Neuronal stem cell (in vitro differentiated cells): Measurements from ENCODE around the gene PEX14.

Experiments used
- DNase-seq: peaks from one replicate; pipeline ENCODE4 v3.0.0-alpha.2; 2013; ENCODE audit warnings: low spot score
- H2AFZ ChIP-seq: one replicate; pipeline ENCODE4 v1.6.1; 2013; ENCODE audit warnings: mild to moderate bottlenecking, low read length, inconsistent platforms
- H2AK5ac ChIP-seq: 2 replicates; pipeline ENCODE4 v1.6.1; 2013; ENCODE audit warnings: low read depth, mild to moderate bottlenecking, inconsistent platforms, low read length, moderate library complexity, mixed read lengths
- H2BK120ac ChIP-seq: 2 replicates; pipeline ENCODE4 v1.6.1; 2013; ENCODE audit warnings: low read depth, mild to moderate bottlenecking, inconsistent platforms, low read length, moderate library complexity, mixed read lengths
- H2BK12ac ChIP-seq: one replicate; pipeline ENCODE4 v1.6.1; 2013; ENCODE audit warnings: low read length, inconsistent platforms
- H2BK15ac ChIP-seq: 2 replicates; pipeline ENCODE4 v1.6.1; 2013; ENCODE audit warnings: mild to moderate bottlenecking, low read length, inconsistent platforms, mixed read lengths
- H2BK5ac ChIP-seq: one replicate; pipeline ENCODE4 v1.6.1; 2013; ENCODE audit warnings: inconsistent platforms, mild to moderate bottlenecking, low read length, moderate library complexity
- H3K14ac ChIP-seq: one replicate; pipeline ENCODE4 v1.6.1; 2013; ENCODE audit warnings: low read length, inconsistent platforms
- H3K18ac ChIP-seq: 2 replicates; pipeline ENCODE4 v1.6.1; 2013; ENCODE audit warnings: low read length, inconsistent platforms
- H3K23ac ChIP-seq: 2 replicates; pipeline ENCODE4 v1.6.1; 2013; ENCODE audit warnings: low read depth, mild to moderate bottlenecking, mixed read lengths, low read length, inconsistent platforms; ENCODE audit not compliant: poor library complexity
- H3K27ac ChIP-seq: replicated peaks from 3 replicates; pipeline ENCODE4 v1.5.1; 2013; ENCODE audit warnings: low read length, inconsistent platforms
- H3K27me3 ChIP-seq, 3 experiments: 2 replicates each; pipeline ENCODE4 v1.6.1; 2013; ENCODE audit warnings: low read length in 3 of 3, mild to moderate bottlenecking in 2 of 3, inconsistent platforms in 1 of 3, low read depth in 1 of 3, mixed read lengths in 1 of 3, moderate library complexity in 1 of 3; ENCODE audit not compliant: control insufficient read depth in 3 of 3, insufficient read depth in 3 of 3
- H3K36me3 ChIP-seq, 2 donors: replicated peaks in 1 of 2; 2 replicates each; pipeline ENCODE4 v1.6.1; 2013; ENCODE audit warnings: low read length in 2 of 2; ENCODE audit not compliant: control insufficient read depth in 2 of 2, insufficient read depth in 2 of 2
- H3K4ac ChIP-seq: 2 replicates; pipeline ENCODE4 v1.6.1; 2013; ENCODE audit warnings: inconsistent platforms, mild to moderate bottlenecking, low read length, moderate library complexity
- H3K4me1 ChIP-seq, 2 donors: 1 replicate in 1 of 2; 2 replicates in 1 of 2; pipeline ENCODE4 v1.6.1; 2013; ENCODE audit warnings: low read length in 2 of 2, low read depth in 1 of 2; ENCODE audit not compliant: control insufficient read depth in 2 of 2, insufficient read depth in 1 of 2
- H3K4me2 ChIP-seq: one replicate; pipeline ENCODE4 v1.6.1; 2013; ENCODE audit warnings: mild to moderate bottlenecking, low read length, inconsistent platforms; ENCODE audit not compliant: insufficient read depth, poor library complexity, severe bottlenecking
- H3K4me3 ChIP-seq, 2 donors: 2 replicates each; pipeline ENCODE4 v1.5.1; 2013; ENCODE audit warnings: low read length in 2 of 2, mild to moderate bottlenecking in 2 of 2, inconsistent platforms in 1 of 2, moderate library complexity in 1 of 2
- H3K79me1 ChIP-seq: one replicate; pipeline ENCODE4 v1.6.1; 2013; ENCODE audit warnings: low read depth, mild to moderate bottlenecking, inconsistent platforms, low read length, moderate library complexity
- H3K9ac ChIP-seq: one replicate; pipeline ENCODE4 v1.6.1; 2013; ENCODE audit warnings: mild to moderate bottlenecking, low read depth, low read length, inconsistent platforms; ENCODE audit not compliant: poor library complexity
- H3K9me3 ChIP-seq, 2 donors: replicated peaks in 1 of 2; 2 replicates each; pipeline versions ENCODE3 to v1.6.1; 2013; ENCODE audit warnings: low read length in 2 of 2, mild to moderate bottlenecking in 2 of 2, inconsistent platforms in 1 of 2, low read depth in 1 of 2, mixed read lengths in 1 of 2, moderate library complexity in 1 of 2; ENCODE audit not compliant: control insufficient read depth in 2 of 2, insufficient read depth in 1 of 2
- H4K8ac ChIP-seq: one replicate; pipeline ENCODE4 v1.6.1; 2013; ENCODE audit warnings: low read depth, mild to moderate bottlenecking, inconsistent platforms, low read length, moderate library complexity
- H4K91ac ChIP-seq: one replicate; pipeline ENCODE4 v1.6.1; 2013; ENCODE audit warnings: low read length, low read depth, mild to moderate bottlenecking, inconsistent platforms; ENCODE audit not compliant: poor library complexity
- WGBS, 2 donors: extraction: QIAGEN DNeasy Blood & Tissue Kit; methylation state at CpG; one replicate each; pipeline ENCODE4 v1.1.7; 2013; ENCODE audit warnings: missing lambda C conversion rate in 2 of 2, mixed read lengths in 1 of 2; ENCODE audit not compliant: insufficient read length in 2 of 2, insufficient replicate concordance in 1 of 2; ENCODE audit errors: extremely low coverage in 2 of 2; 5-methylcytosine and 5-hydroxymethylcytosine counted together

PEX14 gene

DNA sequence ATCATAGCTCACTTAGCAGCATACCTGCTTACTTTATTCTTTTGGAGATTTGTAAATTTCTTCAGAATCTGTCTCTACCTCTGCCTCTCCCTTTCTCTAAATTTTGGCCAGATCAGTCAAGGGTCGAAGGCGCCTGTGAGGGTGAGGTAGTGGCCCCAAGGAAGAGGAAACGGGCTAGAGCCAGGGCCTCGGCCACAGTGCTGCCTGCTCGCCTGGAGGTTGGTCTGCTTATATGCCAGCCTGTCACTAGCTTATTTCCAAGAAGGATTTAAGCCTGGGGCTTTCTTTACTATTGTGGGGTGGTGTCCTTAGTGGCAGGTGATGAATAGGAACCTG, 19.6 kb downstream of the PEX14 start:
- WGBS, 2 donors, result no CpG with 5 or more reads among the region's 5 CpGs
- no peak overlapping the region for H2BK12ac ChIP-seq
- no peak overlapping the region for H4K8ac ChIP-seq
- no peak overlapping the region for H4K91ac ChIP-seq
- H3K4ac ChIP-seq, result no peak overlapping the region
- H3K9ac ChIP-seq, result no peak overlapping the region
- no peak overlapping the region for H3K4me2 ChIP-seq
- no peak overlapping the region for H3K27ac ChIP-seq
- H3K14ac ChIP-seq, result no peak overlapping the region
- no peak overlapping the region for H3K23ac ChIP-seq
- no peak overlapping the region for H2AK5ac ChIP-seq
- H3K79me1 ChIP-seq, result peaks cover 4% of the 10 kb centered on the region
- no peak overlapping the region for H2BK5ac ChIP-seq
- DNase-seq, result no peak
- no peak overlapping the region for H2BK120ac ChIP-seq
- H3K27me3 ChIP-seq, result no peaks in the 10 kb centered on the region
- H2AFZ ChIP-seq, result no peak overlapping the region
- H2BK15ac ChIP-seq, result no peak overlapping the region
- peaks cover 5 to 12% of the 10 kb centered on the region in 2 donors for H3K36me3 ChIP-seq
- no peak overlapping the region for H3K4me3 ChIP-seq
- no peak overlapping the region for H3K18ac ChIP-seq
- peaks cover 23 to 28% of the 10 kb centered on the region in 2 donors for H3K4me1 ChIP-seq
- no peaks in the 10 kb centered on the region for H3K9me3 ChIP-seq

GRCh38 chr1:10494754-10495474, 20.2 kb downstream of the PEX14 start:
- Histone ChIP-seq H3K9ac (no peak overlapping the region), H3K79me1 (peaks cover 4% of the 10 kb centered on the region), H2BK12ac (no peak overlapping the region), H4K91ac (no peak overlapping the region), H2BK5ac (no peak overlapping the region), H3K14ac (no peak overlapping the region), H2BK15ac (no peak overlapping the region), H3K23ac (no peak overlapping the region), H3K27me3 (no peaks in the 10 kb centered on the region), H3K9me3 (no peaks in the 10 kb centered on the region), H3K4ac (no peak overlapping the region), H3K4me1 (peaks cover 18 to 23% of the 10 kb centered on the region in 2 donors), H2AFZ (peak overlapping the region; percentile 59), H3K4me2 (no peak overlapping the region), H3K4me3 (no peak overlapping the region), H3K27ac (no peak overlapping the region), H4K8ac (no peak overlapping the region), H3K36me3 (peaks cover 5 to 12% of the 10 kb centered on the region in 2 donors), H2AK5ac (no peak overlapping the region), H3K18ac (no peak overlapping the region), H2BK120ac (no peak overlapping the region)
- WGBS, 2 donors, result no CpG with 5 or more reads among the region's 15 CpGs
- peak; percentile 72 for DNase-seq

DNA sequence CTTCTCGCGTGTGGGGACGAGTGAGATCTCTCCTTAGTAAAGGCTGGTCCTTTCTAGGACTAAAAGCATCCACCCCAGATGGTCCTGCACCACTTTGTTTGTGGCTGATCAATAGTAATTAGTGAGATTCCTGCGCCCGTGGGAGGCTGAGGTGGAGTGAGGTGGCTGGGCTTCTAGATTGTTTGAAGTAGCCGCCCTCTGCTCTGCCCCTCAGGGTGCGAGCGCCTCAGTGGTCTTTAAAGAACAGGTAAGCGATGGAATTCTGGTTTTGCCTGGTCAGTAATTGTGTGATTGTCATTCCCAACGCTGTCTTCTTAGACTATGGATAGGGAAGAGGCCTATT, 20.7 kb downstream of the PEX14 start:
- no peak overlapping the region for H2BK120ac ChIP-seq
- H3K9me3 ChIP-seq, result no peaks in the 10 kb centered on the region
- WGBS, 2 donors, result no CpG with 5 or more reads among the region's 10 CpGs
- H2AFZ ChIP-seq, result no peak overlapping the region
- DNase-seq, result no peak
- H3K14ac ChIP-seq, result no peak overlapping the region
- H3K79me1 ChIP-seq, result peaks cover 4% of the 10 kb centered on the region
- H3K27me3 ChIP-seq, result no peaks in the 10 kb centered on the region
- peaks cover 5 to 12% of the 10 kb centered on the region in 2 donors for H3K36me3 ChIP-seq
- no peak overlapping the region for H2BK12ac ChIP-seq
- no peak overlapping the region for H4K8ac ChIP-seq
- H3K4ac ChIP-seq, result no peak overlapping the region
- no peak overlapping the region for H2AK5ac ChIP-seq
- no peak overlapping the region for H3K18ac ChIP-seq
- H3K23ac ChIP-seq, result no peak overlapping the region
- H3K4me1 ChIP-seq, result peaks cover 12 to 20% of the 10 kb centered on the region in 2 donors
- no peak overlapping the region for H3K9ac ChIP-seq
- H2BK5ac ChIP-seq, result no peak overlapping the region
- H3K4me3 ChIP-seq, result no peak overlapping the region
- no peak overlapping the region for H3K27ac ChIP-seq
- H3K4me2 ChIP-seq, result no peak overlapping the region
- no peak overlapping the region for H4K91ac ChIP-seq
- H2BK15ac ChIP-seq, result no peak overlapping the region

- Histone ChIP-seq H3K18ac (no peak overlapping the region), H3K4me1 (peaks cover 12 to 20% of the 10 kb centered on the region in 2 donors), H2BK120ac (no peak overlapping the region), H2AFZ (no peak overlapping the region), H2BK15ac (no peak overlapping the region), H4K8ac (no peak overlapping the region), H3K36me3 (peaks cover 5 to 12% of the 10 kb centered on the region in 2 donors), H3K79me1 (peaks cover 4% of the 10 kb centered on the region), H3K4me3 (no peak overlapping the region), H3K27me3 (no peaks in the 10 kb centered on the region), H3K9me3 (no peaks in the 10 kb centered on the region), H3K23ac (no peak overlapping the region), H4K91ac (no peak overlapping the region), H3K9ac (no peak overlapping the region), H3K4me2 (no peak overlapping the region), H2BK5ac (no peak overlapping the region), H3K14ac (no peak overlapping the region), H2BK12ac (no peak overlapping the region), H2AK5ac (no peak overlapping the region), H3K27ac (no peak overlapping the region), H3K4ac (no peak overlapping the region)
- DNase-seq, result no peak
- WGBS, 2 donors, result no CpG with 5 or more reads among the region's 14 CpGs
Measured at GRCh38 chr1:10495952-10496351, 21.2 kb downstream of the PEX14 start.
